A549 (cell line): ENCODE results near the gene PAX9. TPM values are rescaled to one million over a fixed set of nuclear protein-coding genes. Genes with fewer than 3 reads are reported as not detected.
A peak's percentile ranks its signal among the peaks of the same experiment; 100 is the strongest.

ENCODE experiments used
- ATAC-seq, 2 experiments: fragments of 200-7000 bp in 1 of 2; fragments of >200 bp in 1 of 2; cut with Nextera tagmentation in 1 of 2; cut with Tn5 transposase in 1 of 2; 3 replicates each; pipeline versions ENCODE4 v1.8.0 to v1.9.1; 2018 to 2020; ENCODE audit warnings: mild to moderate bottlenecking in 1 of 2, moderate library complexity in 1 of 2
- CTCF ChIA-PET: fragments of 300-600 bp; sonication (Branson Sonifier 250); formaldehyde crosslinking; extraction: SDS; loops from one replicate; lab custom pipeline; 2021; ENCODE audit warnings: antibody characterized with exemption, inconsistent platforms; lab: Yijun Ruan, JAX
- POLR2A ChIA-PET: fragments of 350-600 bp; formaldehyde crosslinking; extraction: SDS; loops from one replicate; lab custom pipeline; 2021; ENCODE audit warnings: antibody characterized with exemption, inconsistent platforms; lab: Yijun Ruan, JAX
- DNase-seq, 2 experiments: peaks; one replicate each; pipeline versions ENCODE4 v3.0.0 to v3.0.0-alpha.2; 2011 to 2016; ENCODE audit warnings: low read depth in 1 of 2, low spot score in 1 of 2
- FAIRE-seq: peaks from 2 replicates; lab custom pipeline; 2011; peaks lifted over from hg19 to GRCh38; lab: Jason Lieb, UNC
- H3K27ac ChIP-seq, 2 experiments: fragments of >200 bp; sonication (Bioruptor Twin); formaldehyde crosslinking; 3 replicates each; pipeline ENCODE4 v1.5.1; 2016 to 2017
- H3K4me1 ChIP-seq: fragments of >200 bp; sonication (Bioruptor Twin); formaldehyde crosslinking; 3 replicates; pipeline ENCODE4 v1.6.1; 2016
- H3K4me2 ChIP-seq: fragments of >200 bp; sonication (Bioruptor Twin); formaldehyde crosslinking; 3 replicates; pipeline ENCODE4 v1.6.1; 2016
- H3K4me3 ChIP-seq: fragments of >200 bp; sonication (Bioruptor Twin); formaldehyde crosslinking; 3 replicates; pipeline ENCODE4 v1.5.1; 2016
- H3K9me3 ChIP-seq: fragments of >200 bp; sonication (Bioruptor Twin); formaldehyde crosslinking; 3 replicates; pipeline ENCODE4 v1.6.1; 2016
- BCL3 ChIP-seq: fragments of >200 bp; sonication (Bioruptor Twin); formaldehyde crosslinking; IDR thresholded peaks from 3 replicates; pipeline ENCODE4 v1.6.1; 2016
- BHLHE40 ChIP-seq: IDR thresholded peaks from 2 replicates; pipeline ENCODE4 v1.6.1; 2012; ENCODE audit warnings: low read depth, low read length, inconsistent platforms
- FOSL2 ChIP-seq, 2 experiments: fragments of 450-650 bp in 1 of 2; fragments of >200 bp in 1 of 2; sonication (Bioruptor Twin) in 1 of 2; formaldehyde crosslinking; IDR thresholded peaks; 2 replicates each; pipeline versions ENCODE4 v1.5.0 to v1.6.1; 2016 to 2020; ENCODE audit warnings: mild to moderate bottlenecking in 1 of 2, moderate library complexity in 1 of 2
- FOXS1 ChIP-seq: fragments of 250-450 bp; sonication (Bioruptor Pico); IDR thresholded peaks from 2 replicates; pipeline ENCODE4 v1.5.0; 2020; ENCODE audit warnings: mild to moderate bottlenecking, moderate library complexity
- HEYL ChIP-seq: fragments of 250-450 bp; sonication (Bioruptor Pico); IDR thresholded peaks from 2 replicates; pipeline ENCODE4 v1.8.0; 2021; ENCODE audit warnings: mild to moderate bottlenecking, moderate library complexity
- HMGXB4 ChIP-seq: fragments of 250-450 bp; sonication (Bioruptor Pico); IDR thresholded peaks from 2 replicates; pipeline ENCODE4 v1.5.0; 2021; ENCODE audit warnings: mild to moderate bottlenecking, moderate library complexity, borderline replicate concordance
- KDM5A ChIP-seq: fragments of 200-600 bp; sonication (generic); IDR thresholded peaks from 2 replicates; pipeline ENCODE4 v1.6.1; 2016; ENCODE audit warnings: antibody characterized with exemption, mild to moderate bottlenecking
- MAFK ChIP-seq: fragments of 450-650 bp; IDR thresholded peaks from 2 replicates; pipeline ENCODE4 v1.6.1; 2014; ENCODE audit not compliant: partially characterized antibody
- MAX ChIP-seq: IDR thresholded peaks from 2 replicates; pipeline ENCODE4 v1.6.1; 2012
- MYC ChIP-seq: IDR thresholded peaks from 2 replicates; pipeline ENCODE4 v1.6.1; 2012; ENCODE audit warnings: mild to moderate bottlenecking, inconsistent platforms, low read length, improper control_type of control experiment, borderline replicate concordance
- PBX3 ChIP-seq: IDR thresholded peaks from 2 replicates; pipeline ENCODE4 v1.6.1; 2012
- PHF8 ChIP-seq: fragments of 200-600 bp; sonication (generic); IDR thresholded peaks from 2 replicates; pipeline ENCODE4 v1.6.1; 2016; ENCODE audit warnings: low read depth, mild to moderate bottlenecking, antibody characterized with exemption, moderate library complexity, borderline replicate concordance
- POLR2A ChIP-seq: IDR thresholded peaks from 2 replicates; pipeline ENCODE4 v1.6.1; 2012; ENCODE audit warnings: mild to moderate bottlenecking, low read length
- REST ChIP-seq: fragments of 200-600 bp; sonication (generic); IDR thresholded peaks from 2 replicates; pipeline ENCODE4 v1.6.1; 2016; ENCODE audit warnings: antibody characterized with exemption, mild to moderate bottlenecking, moderate library complexity
- RFX5 ChIP-seq: fragments of 450-650 bp; IDR thresholded peaks from 2 replicates; pipeline ENCODE4 v1.7.1; 2014; ENCODE audit warnings: antibody characterized with exemption, mild to moderate bottlenecking, moderate library complexity
- SMC3 ChIP-seq: fragments of >200 bp; sonication (Bioruptor Twin); formaldehyde crosslinking; IDR thresholded peaks from 3 replicates; pipeline ENCODE4 v1.6.1; 2018; ENCODE audit warnings: inconsistent platforms
- TFCP2L1 ChIP-seq: fragments of 250-450 bp; sonication (Bioruptor Pico); IDR thresholded peaks from 2 replicates; pipeline ENCODE4 v1.5.0; 2021; ENCODE audit warnings: mild to moderate bottlenecking
- USF2 ChIP-seq: fragments of 450-650 bp; IDR thresholded peaks from 2 replicates; pipeline ENCODE4 v1.6.1; 2014; ENCODE audit warnings: antibody characterized with exemption
- ZFP36 ChIP-seq: fragments of 450-650 bp; IDR thresholded peaks from 2 replicates; pipeline ENCODE4 v1.6.1; 2014; ENCODE audit warnings: borderline replicate concordance; ENCODE audit not compliant: partially characterized antibody
- ZNF302 ChIP-seq: fragments of 250-450 bp; sonication (Bioruptor Pico); IDR thresholded peaks from 2 replicates; pipeline ENCODE4 v1.9.0; 2021; ENCODE audit warnings: inconsistent platforms, mild to moderate bottlenecking, moderate library complexity
- WGBS: methylation state at CpG from one replicate; pipeline ENCODE4 v1.1.6; 2017; ENCODE audit errors: missing lambda C conversion rate; 5-methylcytosine and 5-hydroxymethylcytosine counted together
- polyA minus RNA-seq: library from RNA; depleted of rRNA, polyadenylated mRNA; stranded (reverse); fragments of >200 nt; gene quantifications from 2 replicates; pipeline ENCODE4 v1.2.3, GENCODE V29; 2011; rRNA and poly(A)+ RNA removed
- polyA plus RNA-seq, 4 experiments: library from polyadenylated mRNA; depleted of rRNA in 3 of 4; stranded (reverse); fragments of >200 nt; fragmentation: RNase III in 1 of 4; extraction: RNeasy Plus Mini Kit Qiagen cat#74134 plus additional on column Dnase treatment in 1 of 4; gene quantifications; 2 replicates in 3 of 4; 3 replicates in 1 of 4; pipeline ENCODE4 v1.2.3, GENCODE V29; 2011 to 2017

Gene PAX9
- polyA plus RNA-seq (2011; rRNA removed): 1.4 and 1.8 TPM in 2 replicates
- 1.7 and 2.5 TPM in 2 replicates for polyA plus RNA-seq (2012; cell fraction: cytosol; rRNA removed)
- 1.4 and 4.1 TPM in 2 replicates for polyA plus RNA-seq (2012; cell fraction: nucleus; rRNA removed)
- polyA plus RNA-seq (2017; fragmentation: RNase III; extraction: RNeasy Plus Mini Kit Qiagen cat#74134 plus additional on column Dnase treatment): 0.63 to 0.75 TPM (median 0.66 TPM) in 3 replicates
- polyA minus RNA-seq: 1.7 and 1.8 TPM in 2 replicates

- no peaks in the 10 kb centered on the region for H3K9me3 ChIP-seq
- DNase-seq (peak; percentile 88 to 91), ATAC-seq (peak; percentile 92 to 98), FAIRE-seq (peak; percentile 46)
- H3K4me1 ChIP-seq: peaks cover 6% of the 10 kb centered on the region; the same call in 1 of the 3 replicates
- peak within 1 kb of the TSS; percentile 66 for H3K4me3 ChIP-seq
- ChIA-PET POLR2A (interaction anchor here (1.0 kb wide), 2 partner anchors 12 to 511 kb away, joined by 3 read pairs; partner anchors contain the start of gene SLC25A21), CTCF (interaction anchor here (1.0 to 9.0 kb wide), 4 partner anchors 15 to 488 kb away, joined by 4 to 118 read pairs (median 8); no protein-coding TSS in a partner anchor)
- H3K4me2 ChIP-seq: peak within 1 kb of the TSS; percentile 95
- WGBS: 8% methylated on average over 26 of the region's 44 CpGs
- H3K27ac ChIP-seq: peak within 1 kb of the TSS; percentile 71 to 84
- TF ChIP-seq MAX (peak; percentile 20; the same call in 1 of the 2 replicates), POLR2A (peak; percentile 22; the same call in 1 of the 2 replicates), MAFK (peak; percentile 31), RFX5 (no peak), PBX3 (peak; percentile 96), MYC (0 out of 2 replicates have a peak, but pooled peaks have one; percentile 39)
Observed at GRCh38 chr14:36661506-36662257, at the start of gene PAX9. Gene PAX9 (plus strand): TSS chr14:36661860. CDS start chr14:36662090, 230 bp downstream.

- DNase-seq (no peak), FAIRE-seq (no peak), ATAC-seq (0 out of 6 replicates have a peak, but pooled peaks of 1 of the 2 experiments have one; percentile 24)
- Histone ChIP-seq H3K4me2 (no peak overlapping the region), H3K4me3 (no peak overlapping the region), H3K9me3 (no peaks in the 10 kb centered on the region), H3K27ac (no peak overlapping the region), H3K4me1 (no peaks in the 10 kb centered on the region)
- POLR2A ChIA-PET: no interaction called here
- CTCF ChIA-PET: interaction anchor here (0.7 to 2.6 kb wide), 4 partner anchors 9 to 64 kb away, joined by 3 to 10 read pairs (median 6); no protein-coding TSS in a partner anchor
- 45% methylated on average over 5 of the region's 5 CpGs for WGBS
- no peak for TF ChIP-seq HMGXB4 (CRISPR knock-in tag)
- TF ChIP-seq SMC3: no peak
- no peak for TF ChIP-seq HEYL
- no peak for TF ChIP-seq ZNF302 (CRISPR knock-in tag)
- TF ChIP-seq MAX: no peak
- no peak for TF ChIP-seq PHF8
- no peak for TF ChIP-seq REST
- TF ChIP-seq ZFP36: no peak
- no peak for TF ChIP-seq BHLHE40
- no peak for TF ChIP-seq MYC
- TF ChIP-seq FOSL2 (IDR thresholded peaks at IDR 0.05): no peak
- no peak for TF ChIP-seq FOSL2 (CRISPR knock-in tag; IDR thresholded peaks at IDR 0.05)
- no peak for TF ChIP-seq TFCP2L1
- TF ChIP-seq KDM5A: no peak
- no peak for TF ChIP-seq FOXS1 (CRISPR knock-in tag)
- TF ChIP-seq USF2: no peak
- TF ChIP-seq BCL3: no peak
- no peak for TF ChIP-seq PBX3
Observed at GRCh38 chr14:36617824-36618223, 43.8 kb upstream of the PAX9 start.
